Measurements from ENCODE around the gene LYSMD3.

DNA sequence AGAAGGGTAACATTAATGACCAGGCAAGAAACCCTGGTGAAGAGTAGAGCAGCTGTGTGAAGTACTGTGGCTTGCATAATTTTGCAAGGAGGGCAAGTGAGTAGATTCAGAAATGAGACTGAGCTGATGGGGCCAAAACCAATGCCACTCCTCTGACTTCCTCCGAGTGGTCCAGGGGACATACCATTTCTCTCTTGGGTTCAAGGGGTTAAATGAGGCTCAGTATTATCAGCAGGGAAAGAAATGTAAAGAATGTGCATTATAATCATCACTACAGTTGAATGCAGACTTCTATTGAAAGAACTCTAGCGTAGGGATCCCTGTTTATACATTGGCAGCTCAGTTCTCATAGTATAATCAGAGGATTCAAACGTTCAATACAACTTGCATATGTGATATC, 44.8 kb downstream of the LYSMD3 start:
- TF ChIP-seq, protein P1, sequence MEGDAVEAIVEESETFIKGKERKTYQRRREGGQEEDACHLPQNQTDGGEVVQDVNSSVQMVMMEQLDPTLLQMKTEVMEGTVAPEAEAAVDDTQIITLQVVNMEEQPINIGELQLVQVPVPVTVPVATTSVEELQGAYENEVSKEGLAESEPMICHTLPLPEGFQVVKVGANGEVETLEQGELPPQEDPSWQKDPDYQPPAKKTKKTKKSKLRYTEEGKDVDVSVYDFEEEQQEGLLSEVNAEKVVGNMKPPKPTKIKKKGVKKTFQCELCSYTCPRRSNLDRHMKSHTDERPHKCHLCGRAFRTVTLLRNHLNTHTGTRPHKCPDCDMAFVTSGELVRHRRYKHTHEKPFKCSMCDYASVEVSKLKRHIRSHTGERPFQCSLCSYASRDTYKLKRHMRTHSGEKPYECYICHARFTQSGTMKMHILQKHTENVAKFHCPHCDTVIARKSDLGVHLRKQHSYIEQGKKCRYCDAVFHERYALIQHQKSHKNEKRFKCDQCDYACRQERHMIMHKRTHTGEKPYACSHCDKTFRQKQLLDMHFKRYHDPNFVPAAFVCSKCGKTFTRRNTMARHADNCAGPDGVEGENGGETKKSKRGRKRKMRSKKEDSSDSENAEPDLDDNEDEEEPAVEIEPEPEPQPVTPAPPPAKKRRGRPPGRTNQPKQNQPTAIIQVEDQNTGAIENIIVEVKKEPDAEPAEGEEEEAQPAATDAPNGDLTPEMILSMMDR (IDR thresholded peaks at IDR 0.05; ENCODE audit: low read depth, low read length, poor library complexity, severe bottlenecking): no peak
- no peak for TF ChIP-seq EZH2phosphoT487 (IDR thresholded peaks at IDR 0.05; ENCODE audit: borderline replicate concordance, low read length)

All from DOHH2 (cell line).